T-helper 22 cell (primary cell): ENCODE data around the gene SMARCAL1.
"Not testable (repeated sequence)": the region's sequence is repeated elsewhere in the genome, so short reads cannot be mapped to it uniquely, and the experiment has no call there.

Experiments used
- DNase-seq: peaks from one replicate; pipeline ENCODE4 v3.0.0-alpha.2; 2020; ENCODE audit warnings: low read depth

The SMARCAL1 gene

DNA sequence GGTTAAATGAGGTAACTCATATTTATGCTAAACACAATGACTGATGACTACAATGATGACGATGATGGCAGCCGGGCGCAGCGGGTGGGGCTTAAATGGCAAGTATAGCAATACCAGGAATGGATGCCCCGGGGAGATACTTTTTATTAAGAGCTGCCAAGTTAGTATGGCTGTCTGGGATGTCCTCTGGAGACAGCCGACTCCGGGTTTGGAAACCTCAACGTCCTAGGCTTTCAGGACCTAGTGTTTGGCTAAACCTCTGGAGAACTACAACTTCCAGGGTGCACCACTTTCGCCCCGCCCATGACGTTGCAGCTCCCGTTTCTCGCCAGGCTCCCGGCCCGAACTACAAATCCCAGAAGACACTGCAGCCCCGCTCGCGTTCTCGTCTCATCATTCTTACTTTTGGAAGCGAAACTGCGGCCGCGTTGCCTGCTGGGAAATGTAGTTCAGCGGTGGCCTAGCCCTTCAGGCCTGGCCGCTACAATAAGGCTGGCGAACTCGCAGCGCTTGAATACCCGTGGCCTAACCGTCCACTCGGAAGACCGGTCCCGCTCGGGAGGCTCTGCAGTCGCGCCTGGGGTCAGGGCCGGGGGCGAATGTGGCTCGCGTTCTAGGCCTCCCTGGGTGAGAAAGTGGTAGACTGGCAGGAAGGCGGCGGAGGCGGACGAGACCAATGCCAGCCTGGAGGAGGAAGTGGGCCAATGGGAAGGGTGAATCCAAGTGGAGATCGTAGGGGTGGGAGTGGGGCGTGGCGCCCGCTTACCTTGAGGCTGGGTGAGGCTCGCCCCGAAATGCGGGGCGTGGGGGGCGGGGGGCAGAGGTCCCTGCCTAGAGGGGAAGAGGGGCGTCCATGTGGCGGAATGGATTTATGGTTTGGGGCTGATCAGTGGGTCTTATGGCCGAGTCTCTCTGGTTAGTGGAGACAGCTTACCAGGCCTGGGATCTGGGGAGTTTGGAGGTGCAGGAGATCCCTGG, at the start of gene SMARCAL1:
SMARCAL1 (plus strand) TSS at position 463 of the 978 bp plus-strand sequence. CDS start 2,221 bp downstream, outside the sequence.
- DNase-seq: peak; percentile 96

DNA sequence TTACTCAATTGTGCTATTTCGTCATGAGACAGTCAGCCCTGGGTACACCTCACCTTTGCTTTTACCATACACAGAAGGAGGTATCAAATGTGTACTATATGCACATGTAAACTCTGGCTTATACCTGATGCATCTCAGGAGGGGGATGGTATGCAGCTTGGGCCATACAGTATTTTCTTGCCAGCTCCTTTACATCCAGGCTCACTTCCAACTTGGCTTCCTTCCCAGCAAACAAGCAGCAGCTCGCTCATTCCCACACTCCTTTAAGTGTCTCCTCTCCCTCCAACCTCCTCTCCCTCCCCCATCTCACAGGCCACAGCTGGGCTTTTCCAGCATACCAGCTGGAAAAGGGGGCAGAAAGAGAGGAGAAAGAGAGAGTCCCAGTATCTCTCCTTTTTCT, 49.6 kb upstream of the SMARCAL1 start:
- no peak for DNase-seq

DNA sequence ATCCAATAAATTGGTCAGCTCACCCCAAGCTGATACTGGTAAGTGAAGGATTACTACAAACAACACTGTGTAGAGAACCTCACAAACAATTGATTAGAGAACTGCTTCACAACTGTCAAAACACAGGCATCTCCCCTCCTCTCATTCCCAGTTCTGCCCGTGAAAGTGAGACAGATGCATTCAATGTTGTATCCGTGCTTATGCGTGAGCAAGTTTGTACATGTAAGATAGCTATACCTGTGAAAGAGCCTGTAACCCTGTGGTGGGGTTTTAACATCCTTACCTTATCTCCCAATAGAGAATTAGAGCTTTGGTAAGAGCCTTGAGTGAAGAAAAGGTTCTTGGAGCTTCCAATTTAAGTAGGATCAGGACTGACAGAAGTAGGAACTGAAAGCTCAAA, 49.1 kb upstream of the SMARCAL1 start:
- no peak for DNase-seq

DNA sequence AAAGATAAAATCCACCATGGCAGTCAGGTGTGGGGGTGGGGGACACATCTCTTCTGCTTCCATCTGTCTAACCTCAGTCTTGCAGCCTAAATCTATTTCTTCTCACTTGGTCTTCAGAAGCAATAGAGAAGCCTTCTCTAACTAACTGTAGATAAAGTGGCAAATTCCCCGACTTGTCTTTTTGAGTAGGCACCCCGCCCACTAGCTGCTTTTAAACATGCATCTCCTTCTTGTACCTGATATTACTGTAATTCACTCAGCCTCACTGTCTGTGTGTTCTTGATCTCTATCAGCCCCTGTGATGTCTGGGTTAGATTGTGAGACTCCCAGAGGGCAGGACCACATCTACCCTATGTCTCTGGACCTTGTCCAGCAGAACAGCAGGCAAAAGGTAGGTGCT, 46.8 kb upstream of the SMARCAL1 start:
- no peak for DNase-seq

DNA sequence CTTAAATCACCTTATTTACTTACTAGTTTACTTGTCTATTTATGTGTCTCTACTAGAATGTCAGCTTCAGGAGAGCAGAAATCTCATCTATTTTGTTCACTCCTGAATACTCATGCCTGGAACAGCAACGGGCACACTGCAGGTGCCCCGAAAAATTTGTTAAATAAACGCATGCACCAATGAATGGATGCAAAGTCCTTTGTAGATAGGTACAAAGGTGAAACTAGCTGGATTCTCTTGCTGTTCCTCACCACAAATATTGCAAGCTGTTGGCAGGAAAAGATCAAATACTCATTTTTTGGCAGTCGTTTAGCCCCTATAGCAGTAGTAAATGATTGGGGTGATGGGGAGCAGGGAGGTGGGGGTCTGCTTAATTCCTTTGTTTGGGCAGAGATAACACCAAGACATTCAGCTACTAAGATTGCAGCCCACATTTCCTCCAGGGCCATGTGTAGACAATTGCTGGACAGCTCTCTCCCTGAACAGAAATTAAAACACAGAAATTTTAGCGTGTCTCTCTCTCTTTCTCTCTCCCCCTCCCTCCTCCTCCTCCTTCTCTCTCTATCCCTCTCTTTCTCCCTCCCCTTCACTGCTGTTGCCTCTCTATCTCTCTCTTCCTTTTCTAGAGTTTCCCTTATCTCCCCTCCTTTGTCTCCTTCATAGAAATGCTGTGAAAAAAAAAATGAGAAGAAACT, 45.4 kb upstream of the SMARCAL1 start:
- DNase-seq: no peak

- DNase-seq: no peak
Observed at GRCh38 chr2:216369821-216370220, 42.5 kb upstream of the SMARCAL1 start.

GRCh38 chr2:216370961-216371712, 41.1 kb upstream of the SMARCAL1 start:
- no peak for DNase-seq

DNA sequence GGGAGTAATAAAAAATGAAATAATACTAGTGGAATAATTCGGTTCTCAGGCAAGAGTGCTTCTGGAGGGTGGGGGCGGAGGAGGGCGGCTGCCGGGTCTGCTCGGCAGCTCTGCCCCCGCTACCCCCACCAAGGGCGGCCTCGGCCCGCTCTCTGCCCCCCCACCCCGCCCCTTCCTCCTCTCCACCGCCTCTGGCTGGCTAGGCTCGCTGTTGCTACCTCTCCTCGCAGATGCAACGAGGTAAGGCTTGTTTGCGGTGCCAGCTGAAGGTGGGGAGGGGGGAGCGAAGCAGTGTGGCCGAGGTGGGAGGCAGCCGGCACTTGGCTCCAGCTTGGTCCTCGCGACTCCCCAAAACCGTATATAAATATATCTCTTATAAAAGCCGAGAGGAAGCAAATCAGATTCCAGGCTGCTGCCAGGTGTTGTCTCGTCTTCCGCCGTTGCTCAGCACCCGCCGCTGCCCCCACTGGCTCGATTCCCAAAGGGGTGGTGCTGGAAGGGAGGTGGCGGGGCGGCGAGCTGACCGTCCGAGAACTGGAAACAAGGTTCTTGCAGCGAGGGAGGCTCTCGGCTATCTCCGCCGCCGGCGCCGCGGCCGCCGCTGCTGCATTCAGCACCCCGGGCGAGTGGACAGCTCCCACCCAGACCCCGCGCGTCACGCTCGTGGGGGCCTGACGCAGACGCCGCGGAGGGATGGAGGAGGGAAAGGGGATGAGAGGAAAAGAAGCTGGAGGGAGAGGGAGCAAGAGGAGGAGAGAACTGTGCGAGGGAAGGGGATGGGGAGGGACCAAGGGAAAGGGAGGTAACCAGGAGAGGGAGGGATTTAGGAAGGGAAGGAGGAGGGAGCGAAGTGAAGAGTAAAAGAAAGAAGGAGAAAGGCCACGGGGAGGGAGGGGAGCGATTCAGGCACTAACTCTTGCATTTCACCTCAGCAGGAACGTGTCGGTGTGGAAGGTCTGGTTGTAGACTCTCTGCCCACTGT, 40.3 kb upstream of the SMARCAL1 start, which contains the start of gene MARCHF4:
MARCHF4 (minus strand) TSS at position 763 of the 982 bp plus-strand sequence. CDS start 2,223 bp downstream, outside the sequence.
- no peak for DNase-seq

- DNase-seq: no peak
Observed at GRCh38 chr2:216372761-216373291, 39.5 kb upstream of the SMARCAL1 start.

DNA sequence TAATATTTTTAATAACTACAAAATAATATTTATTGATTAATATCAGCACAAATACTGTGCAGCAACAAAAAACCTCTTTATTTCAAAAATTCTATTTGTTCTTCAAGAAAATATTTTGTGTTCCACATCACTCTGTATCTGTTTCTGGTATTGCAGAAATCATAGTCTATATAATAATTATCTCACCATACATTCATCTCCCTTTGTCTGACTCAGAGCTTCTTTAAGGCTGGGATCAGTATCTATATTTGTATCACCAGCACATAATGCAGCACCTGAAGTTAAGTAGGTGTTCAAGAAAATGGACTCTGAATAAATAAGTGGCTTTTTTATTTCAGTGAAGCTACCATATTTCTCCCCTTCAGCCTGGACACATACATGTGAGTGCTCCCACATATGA, 38.4 kb upstream of the SMARCAL1 start:
- no peak for DNase-seq

DNA sequence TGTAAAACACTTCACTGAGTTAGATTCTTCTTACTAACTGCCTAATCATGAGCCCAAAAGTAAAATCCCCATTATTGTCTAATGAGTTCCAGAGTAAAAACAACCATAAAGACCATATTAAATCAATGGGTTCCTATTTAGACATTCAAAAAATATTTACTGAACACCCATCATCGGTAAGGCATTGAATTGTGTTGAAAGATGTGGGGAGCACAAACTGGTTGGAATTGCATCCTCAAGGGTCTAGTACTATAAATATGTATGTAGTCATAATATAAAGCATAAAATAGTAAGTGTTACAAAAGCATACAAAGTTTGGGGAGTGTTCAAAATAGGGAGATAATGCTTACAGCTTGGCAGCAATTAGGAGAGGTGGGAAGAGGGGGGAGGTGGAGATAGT, 37.0 kb upstream of the SMARCAL1 start:
- no peak for DNase-seq

GRCh38 chr2:216379977-216380376, 32.3 kb upstream of the SMARCAL1 start:
- no peak for DNase-seq

DNA sequence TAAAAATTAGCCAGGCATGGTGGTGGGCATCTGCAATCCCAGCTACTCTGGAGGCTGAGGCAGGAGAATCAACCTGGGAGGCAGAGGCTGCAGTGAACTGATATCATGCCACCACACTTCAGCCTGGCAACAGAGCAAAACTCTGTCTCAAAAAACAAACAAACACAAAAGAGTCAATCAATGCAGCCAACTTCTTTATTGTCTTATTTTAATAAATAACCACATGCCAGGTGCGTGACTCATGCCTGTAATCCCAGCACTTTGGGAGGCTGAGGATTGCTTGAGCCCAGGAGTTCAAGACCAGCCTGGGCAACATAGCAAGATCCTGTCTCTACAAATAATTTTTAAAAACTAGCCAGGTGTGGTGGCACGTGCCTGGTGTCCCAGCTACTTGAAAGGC, 27.9 kb upstream of the SMARCAL1 start:
- not testable (repeated sequence) for DNase-seq

DNA sequence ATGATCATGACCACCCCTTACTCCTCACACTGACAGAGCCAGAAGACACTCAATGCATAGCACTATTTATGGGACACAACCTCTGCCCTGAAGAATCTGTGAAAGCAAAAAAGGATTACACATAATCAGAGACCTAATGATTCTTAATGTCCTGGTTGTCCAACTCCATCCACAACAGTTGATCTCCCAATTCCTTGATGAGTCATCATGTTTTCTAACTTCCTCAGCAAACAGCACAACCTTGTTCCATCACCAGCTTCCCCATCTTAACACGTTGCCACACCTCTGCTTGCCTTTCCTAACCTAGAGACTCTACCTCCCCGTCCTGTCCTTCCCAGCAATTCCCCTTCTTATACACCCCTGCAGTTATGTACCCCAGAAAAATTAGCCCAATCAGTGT, 26.8 kb upstream of the SMARCAL1 start:
- DNase-seq: no peak

- no peak for DNase-seq
Observed at GRCh38 chr2:216387262-216387661, 25.0 kb upstream of the SMARCAL1 start.

DNA sequence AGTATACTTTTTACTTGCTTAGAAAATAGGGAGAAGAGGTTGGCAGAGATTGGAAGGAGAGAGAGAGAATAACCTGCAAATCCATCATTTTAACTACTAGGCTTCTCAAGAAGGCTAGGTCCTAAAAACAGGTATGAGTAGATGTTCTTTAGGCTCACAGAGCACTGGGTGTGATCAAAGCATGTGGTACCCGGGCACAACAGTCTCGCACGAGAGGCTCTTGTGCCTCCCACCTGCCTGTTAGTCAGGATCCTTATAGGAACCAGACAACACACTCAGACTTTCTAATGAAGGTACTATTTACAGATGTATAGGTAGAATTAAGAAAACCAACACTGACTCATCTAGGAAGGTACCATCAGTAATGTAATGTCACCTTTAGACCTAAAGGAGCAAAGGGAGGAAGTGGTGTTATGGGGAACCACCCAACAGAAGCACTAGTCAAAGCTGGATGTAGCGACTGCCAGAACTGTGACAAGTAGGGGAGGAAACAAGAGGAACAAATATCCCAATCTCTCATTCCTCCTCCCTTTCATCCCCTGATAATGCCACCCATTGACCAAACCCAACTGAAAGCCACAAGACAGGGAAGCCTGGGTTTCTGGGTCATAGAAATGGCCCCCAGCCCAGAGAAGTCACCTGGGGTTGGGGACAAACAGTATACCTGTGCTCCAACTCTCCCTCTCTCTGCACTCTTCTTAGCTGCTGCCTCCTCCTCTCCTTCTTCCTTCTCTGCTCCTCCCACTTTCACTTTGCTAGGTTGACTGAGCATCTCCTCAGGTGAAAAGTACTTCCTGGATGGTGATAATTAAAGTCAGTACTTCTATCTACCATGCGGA, 24.0 kb upstream of the SMARCAL1 start:
- DNase-seq: no peak

DNA sequence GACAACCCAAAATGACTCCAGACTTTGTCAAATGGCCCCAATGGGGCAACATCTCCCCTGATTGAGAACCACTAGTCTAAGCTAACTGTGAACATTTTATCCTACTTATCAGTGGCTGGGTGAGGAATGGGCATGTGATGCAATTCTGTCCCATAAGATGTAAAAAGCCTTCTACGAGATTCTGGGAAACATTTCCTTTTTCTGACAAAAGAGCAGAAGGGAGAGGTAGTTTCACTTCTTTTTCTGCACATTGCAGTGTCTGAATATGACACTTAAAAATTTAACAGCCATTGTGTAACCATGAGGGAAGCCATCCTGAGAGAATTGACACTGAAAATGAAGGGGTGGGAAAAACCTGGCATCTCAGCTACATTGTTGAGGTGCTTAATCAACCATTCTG, 22.7 kb upstream of the SMARCAL1 start:
- DNase-seq: no peak

DNA sequence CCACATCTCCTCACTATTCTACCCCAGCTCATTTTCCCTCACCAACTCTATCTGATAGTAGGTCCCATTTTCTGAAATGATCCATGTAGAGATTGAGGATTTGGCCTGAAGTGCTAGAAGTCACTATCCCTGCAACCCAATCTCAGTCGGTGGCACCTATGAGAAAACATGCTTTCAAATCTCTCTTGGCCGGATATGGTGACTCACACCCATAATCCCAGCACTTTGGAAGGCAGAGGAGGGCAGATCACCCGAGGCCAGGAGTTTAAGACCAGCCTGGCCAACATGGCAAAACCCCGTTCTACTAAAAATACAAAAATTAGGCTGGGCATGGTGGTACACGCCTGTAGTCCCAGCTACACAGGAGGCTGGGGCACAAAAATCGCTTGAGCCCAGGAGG, 20.9 kb upstream of the SMARCAL1 start:
- DNase-seq: no peak

DNA sequence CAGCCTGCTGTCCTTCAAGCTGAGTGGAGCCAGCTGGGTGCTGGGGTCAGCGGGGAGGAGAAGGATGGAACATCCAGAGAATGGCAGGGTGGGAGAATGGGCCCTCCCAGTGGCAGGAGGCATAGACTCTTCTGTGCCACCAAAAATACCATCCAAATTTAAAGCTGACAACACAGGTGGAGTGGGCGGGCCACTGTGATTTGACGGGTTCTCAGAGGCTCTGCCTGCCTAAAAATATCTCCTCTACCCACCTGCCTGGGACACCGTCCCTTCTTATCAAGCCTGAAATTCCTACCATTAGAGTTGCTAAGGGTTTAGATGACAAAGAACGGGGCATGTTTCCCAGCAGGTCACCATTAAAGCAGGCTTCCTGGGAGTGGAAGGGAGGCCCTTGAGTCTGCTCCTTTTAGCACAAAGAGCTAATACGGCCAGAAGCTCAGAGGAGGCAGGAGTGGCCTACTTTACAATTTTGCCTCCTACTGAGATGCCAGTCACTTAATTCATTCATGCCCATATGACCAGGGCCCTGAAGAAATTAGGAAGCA, 20.2 kb upstream of the SMARCAL1 start:
- DNase-seq: no peak
